Hindlimb muscle (tissue), 1 donor: Measurements from ENCODE around the gene TBC1D2. TPM values are rescaled to one million over a fixed set of nuclear protein-coding genes. Genes with fewer than 3 reads are reported as not detected.
"Not testable (repeated sequence)": the region's sequence is repeated elsewhere in the genome, so short reads cannot be mapped to it uniquely, and the experiment has no call there.

Source experiments
- DNase-seq: peaks from one replicate; pipeline ENCODE4 v3.0.0-alpha.2; 2013
- polyA plus RNA-seq: library from polyadenylated mRNA; unstranded; fragments of 120-200 nt; gene quantifications from one replicate; pipeline ENCODE4 v1.2.1, GENCODE V29; 2013; ENCODE audit not compliant: insufficient read length

TBC1D2 gene
- polyA plus RNA-seq, 1 donor = 3.6 TPM

- DNase-seq = no peak
Measured at GRCh38 chr9:98185611-98186171, 69.8 kb downstream of the TBC1D2 start.

DNA sequence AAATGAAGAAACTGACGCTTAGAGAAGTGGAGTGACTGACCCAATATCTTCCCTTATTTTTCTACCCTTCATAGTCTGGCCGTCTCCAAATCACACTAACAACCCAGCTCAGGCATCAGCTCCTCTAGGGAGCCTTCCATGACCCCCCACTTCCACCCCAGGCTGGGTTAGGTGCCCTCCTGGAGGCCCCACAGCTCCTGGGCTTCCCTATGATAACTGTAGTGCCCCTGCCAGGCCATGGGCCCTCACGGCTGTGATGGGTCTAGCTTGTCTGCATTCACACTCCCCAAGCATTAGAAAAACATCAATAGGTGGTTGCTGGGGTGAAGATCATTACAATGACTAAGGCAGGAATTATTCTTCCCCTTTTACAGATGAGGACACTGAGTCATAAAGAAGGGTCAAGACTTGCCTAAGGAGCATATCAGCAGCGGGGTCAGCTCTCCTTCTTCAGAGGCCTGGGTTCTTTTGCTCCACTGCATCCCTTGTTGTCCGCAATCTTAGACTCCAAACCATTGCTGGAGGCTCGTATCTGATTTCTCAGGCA is 70.4 kb downstream of the TBC1D2 start:
- DNase-seq = no peak

GRCh38 chr9:98184326-98184725 is 71.1 kb downstream of the TBC1D2 start:
- DNase-seq = no peak

DNA sequence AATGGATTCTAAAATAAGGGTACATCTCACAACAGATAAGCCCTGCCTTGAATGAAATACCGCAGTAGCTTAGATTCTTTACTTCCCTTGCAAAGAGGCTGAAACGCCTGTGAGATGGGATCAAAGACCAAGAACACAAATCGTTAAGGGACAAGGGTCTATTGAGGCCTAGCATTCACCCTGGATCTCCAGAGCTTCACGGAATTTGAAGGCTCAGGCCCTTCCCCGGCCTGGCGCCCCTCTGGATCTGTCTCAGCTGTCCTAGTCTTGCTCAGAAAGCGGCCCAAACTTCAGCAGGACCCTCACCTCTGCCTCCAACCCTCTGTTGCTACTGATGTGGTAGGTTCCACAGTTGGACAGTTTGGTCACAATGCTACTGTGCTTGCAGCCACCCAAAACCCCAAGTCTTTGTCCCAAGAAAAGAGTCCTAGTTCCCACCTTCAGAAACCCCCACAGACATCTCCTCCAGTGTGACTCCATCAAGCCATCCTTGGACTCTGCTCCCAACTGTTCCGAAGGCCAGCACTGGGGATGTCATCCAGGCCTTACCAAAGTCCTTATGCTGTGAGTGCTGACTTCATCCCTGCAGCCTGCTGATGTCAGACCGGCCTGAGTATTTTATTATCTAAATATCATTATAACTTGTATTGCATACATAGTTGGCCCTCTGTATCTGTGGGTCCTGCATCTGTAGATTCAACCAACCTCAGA is 72.4 kb downstream of the TBC1D2 start:
- no peak for DNase-seq

GRCh38 chr9:98182069-98182820 is 73.2 kb downstream of the TBC1D2 start:
- DNase-seq = no peak

GRCh38 chr9:98181746-98182068 is 73.7 kb downstream of the TBC1D2 start:
- no peak for DNase-seq

DNA sequence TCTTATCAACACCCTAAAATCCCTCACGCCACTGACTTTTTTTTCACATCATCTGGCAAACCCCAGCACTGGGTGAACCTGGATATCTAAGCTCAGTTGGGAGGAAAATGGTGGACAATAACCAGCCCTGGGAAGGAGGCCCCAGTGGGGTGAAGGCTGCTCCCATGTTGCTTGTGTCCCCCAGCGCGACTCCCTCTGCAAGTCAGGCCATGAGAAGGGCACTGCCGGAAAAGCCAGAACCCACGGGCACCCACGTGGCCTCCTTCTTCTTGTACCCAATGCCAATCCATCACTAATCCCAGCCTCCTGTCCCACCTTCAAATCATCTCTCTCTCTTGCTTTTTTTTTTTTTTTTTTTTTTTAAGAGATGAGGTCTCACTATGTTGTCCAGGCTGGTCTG is 74.5 kb downstream of the TBC1D2 start:
- no peak for DNase-seq

DNA sequence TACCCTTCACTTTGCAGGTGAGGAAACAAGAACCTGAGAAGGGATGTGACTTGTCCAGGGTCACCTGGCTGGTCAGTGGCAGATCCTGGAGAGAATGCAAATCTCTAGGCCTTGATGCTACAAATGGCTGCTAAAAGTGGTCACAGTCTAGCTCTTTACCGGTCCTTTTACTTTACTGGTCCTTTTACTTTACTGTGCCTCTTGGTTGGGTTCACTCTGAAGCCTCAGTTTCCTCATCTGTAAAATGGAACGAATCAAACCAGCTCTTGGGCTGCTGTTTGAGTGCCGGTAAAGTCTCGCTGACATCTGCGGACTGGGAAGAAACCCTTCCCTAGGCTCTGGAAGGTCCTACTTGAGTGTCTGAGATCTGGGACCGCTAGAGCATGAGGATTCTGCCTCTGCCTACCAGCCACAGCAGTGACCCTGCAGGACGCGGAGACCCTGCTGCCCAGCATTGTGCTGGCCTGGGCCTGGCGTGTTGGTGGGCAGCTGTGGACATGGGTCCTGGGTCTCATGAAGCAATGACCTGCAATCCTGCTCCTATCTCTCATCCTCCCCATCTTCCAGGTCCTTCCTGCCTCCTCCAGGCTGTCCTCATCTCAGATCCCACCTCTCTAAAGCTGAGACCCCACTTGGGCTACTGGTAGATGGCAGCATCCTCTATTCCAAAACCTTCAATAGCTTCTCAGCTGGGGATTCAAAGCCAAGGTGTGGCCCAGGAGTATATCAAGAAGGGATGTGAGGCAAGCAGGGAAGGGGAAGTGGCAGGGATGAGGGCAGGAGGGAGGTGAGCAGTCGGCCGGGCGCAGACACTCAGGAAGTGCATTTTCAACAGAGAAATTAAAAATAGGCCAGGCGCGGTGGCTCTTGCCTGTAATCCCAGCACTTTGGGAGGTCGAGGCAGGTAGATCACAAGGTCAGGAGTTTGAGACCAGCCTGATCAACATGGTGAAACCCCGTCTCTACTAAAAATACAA is 76.3 kb downstream of the TBC1D2 start:
- no peak for DNase-seq

GRCh38 chr9:98176391-98177259 is 78.8 kb downstream of the TBC1D2 start:
- no peak for DNase-seq

DNA sequence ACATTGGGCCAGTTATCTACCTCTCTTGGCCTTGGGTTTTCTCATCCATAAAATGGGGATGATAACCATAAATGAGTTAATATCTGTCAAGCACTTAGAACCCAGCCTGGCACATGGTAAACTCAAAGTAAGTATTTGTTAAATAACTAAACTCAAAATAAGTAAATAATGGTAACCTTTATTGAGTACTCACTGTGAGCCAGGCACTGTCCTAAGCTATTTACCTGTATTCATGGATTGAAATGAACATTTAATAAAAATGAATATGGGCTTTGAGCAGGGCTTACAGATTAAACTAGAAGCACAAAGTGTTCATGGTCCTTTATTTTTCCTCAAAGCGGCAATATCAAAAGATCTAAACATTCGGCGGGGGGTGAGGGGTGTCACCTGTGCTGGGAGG is 79.7 kb downstream of the TBC1D2 start:
- no peak for DNase-seq

DNA sequence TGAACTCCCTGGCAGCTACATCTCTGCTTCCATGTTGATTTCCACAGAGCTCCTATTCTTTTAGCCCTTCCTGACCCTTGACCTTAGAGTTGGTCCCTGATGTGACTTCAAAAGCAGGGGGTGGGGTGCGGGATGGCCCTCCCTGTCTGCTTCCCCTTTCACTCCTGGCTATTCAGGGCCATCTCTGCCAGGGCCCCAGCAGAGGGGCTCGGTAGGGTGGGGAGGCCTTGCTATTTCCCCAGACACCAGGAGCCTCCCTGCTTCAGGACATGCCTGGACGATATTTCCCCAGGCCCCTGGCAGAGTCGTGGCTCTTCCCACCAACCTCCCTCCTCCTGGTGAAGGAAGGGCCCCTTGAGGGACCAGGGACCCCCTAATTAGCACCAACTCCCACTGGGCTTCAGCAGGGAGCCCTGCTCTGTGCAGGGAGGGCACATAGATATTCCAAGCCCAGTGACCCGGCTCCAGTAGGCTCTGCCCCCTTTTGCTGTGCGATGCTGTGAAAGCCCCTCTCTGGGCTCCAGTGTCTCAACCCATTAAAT is 80.3 kb downstream of the TBC1D2 start:
- DNase-seq = no peak

DNA sequence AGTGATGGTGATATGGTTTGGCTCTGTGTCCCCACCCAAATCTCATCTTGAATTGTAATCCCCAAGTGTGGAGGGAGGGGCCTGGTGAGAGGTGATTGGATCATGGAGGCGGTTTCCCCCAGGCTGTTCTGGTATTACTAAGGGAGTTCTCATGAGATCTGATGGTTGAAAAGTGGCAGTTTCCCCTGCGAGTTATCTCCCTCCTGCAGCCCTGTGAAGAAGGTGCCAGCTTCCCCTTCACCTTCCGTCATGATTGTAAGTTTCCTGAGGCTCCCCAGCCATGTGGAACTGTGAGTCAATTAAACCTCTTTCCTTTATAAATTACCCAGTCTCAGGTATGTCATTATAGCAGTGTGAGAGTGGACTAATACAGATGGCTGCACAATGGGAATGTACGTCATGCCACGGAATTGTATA is 80.9 kb downstream of the TBC1D2 start:
- DNase-seq = not testable (repeated sequence)

- no peak for DNase-seq
Measured at GRCh38 chr9:98173181-98173580, 82.3 kb downstream of the TBC1D2 start.

DNA sequence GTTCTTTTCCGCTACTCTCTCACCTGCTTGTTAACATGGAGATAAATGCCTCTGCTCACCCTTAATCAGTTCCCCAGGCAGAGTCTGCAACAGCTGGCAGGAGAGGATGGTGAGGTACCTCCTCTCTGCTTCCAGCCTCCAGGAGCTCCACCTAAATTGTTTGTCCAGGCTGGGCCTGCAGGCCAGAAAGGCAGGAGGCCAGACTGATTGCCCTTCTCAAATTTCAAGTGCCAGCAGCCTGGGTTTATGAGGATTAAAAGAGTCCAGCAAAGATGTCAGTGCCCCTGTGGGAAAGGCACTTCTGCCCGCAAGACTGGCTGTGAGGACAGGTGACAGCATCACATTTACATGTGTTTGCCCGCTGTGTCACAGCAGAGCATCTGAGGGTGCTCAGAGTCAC is 82.8 kb downstream of the TBC1D2 start:
- DNase-seq = no peak

DNA sequence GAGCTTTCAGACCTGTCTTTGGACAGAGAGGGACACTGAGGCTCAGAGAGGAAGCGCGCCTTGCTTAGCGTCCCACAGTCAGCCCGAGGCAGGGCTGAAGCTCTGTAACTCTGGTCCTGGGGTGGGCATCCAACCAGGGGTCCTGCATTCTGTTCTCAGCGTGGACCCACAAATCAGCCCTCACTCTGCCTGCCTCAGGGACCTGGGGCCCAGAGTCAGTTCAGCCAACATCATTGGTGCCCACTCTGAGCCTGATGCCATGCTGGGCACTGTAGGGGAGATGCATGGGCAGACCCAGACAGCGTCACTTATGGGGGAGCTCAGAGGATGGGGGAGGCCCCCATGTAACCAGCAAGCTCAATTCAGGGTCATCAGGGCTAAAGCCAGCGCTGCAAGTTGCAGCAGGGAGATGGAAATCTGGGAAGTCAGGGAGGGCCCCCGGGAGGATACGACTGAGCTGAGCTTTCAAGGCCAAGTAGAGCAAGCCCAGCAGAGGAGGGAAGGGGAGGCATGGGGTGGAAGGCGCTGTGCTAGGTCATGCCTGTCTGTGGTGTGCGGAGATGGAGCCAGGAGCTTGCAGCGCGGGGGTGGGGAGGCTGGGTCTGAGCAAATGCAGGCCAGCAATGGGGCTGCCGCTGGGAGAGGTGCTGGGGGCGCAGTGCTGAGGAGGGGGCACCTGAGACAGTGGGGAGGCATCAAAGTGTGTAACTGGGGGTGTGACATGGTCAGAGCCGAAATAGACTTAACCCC is 84.1 kb downstream of the TBC1D2 start:
- DNase-seq = no peak

GRCh38 chr9:98168941-98169488 is 86.4 kb downstream of the TBC1D2 start:
- DNase-seq = peak; percentile 26

DNA sequence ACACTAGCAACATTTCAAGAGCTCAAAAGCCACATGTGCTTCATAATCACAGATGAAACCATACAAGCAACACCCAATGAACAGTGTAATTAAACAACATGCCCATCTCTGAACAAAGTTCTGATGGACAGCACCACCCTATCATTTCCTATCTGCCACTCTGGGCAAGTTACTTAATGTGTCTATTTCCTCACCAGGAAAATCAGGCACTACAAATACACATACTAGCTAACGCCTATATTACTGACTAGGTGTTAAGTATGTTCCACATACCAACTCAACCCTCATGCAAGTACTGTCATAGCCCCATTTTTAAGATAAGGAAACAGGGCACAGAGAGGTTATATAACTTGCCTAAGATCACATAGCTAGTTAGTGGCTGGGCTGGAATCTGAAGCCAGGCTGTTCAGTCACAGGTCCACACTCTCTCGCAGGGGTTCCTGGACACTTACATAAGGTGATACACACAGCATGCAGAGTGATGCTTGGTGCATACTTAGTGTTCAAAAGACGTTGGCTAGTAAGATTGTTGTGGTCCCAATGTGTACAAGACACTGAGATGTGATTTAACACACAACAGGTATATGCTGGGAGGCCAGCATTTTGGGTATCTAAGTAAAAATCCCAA is 87.2 kb downstream of the TBC1D2 start:
- no peak for DNase-seq

DNA sequence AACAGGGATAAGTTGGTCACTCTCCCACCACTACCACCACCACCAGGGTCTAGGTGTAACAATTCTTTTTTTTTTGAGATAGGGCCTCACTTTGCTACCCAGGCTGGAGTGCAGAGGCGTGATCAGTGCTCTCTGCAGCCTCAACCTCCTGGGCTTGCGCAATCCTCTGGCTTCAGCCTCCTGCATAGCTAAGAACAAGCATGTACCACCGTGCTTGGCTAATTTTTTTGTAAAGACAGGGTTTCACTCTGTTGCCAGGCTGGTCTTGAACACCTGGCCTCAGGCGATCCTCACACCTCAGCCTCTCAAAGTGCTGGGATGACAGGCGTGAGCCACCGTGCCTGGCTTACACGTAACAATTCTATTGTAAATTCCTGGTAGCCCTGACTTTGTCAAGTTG is 90.5 kb downstream of the TBC1D2 start:
- no peak for DNase-seq

- no peak for DNase-seq
Measured at GRCh38 chr9:98162613-98163012, 92.8 kb downstream of the TBC1D2 start.

- no peak for DNase-seq
Measured at GRCh38 chr9:98161851-98162250, 93.6 kb downstream of the TBC1D2 start.
